GM23338 (cell line): Measurements from ENCODE around the gene WWOX. TPM values are rescaled to one million over a fixed set of nuclear protein-coding genes. Genes with fewer than 3 reads are reported as not detected.

Experiments used
- ATAC-seq: fragments of 200-7000 bp; cut with Tn5 transposase; 3 replicates; pipeline ENCODE4 v1.9.1; 2020
- DNase-seq: peaks from one replicate; pipeline ENCODE4 v3.0.0-alpha.2; 2015; ENCODE audit warnings: low spot score
- H2AFZ ChIP-seq: fragments of 200-600 bp; sonication (generic); 2 replicates; pipeline ENCODE4 v1.8.0; 2016; ENCODE audit warnings: antibody characterized with exemption, mild to moderate bottlenecking, moderate library complexity
- H3F3A ChIP-seq: fragments of 200-600 bp; sonication (generic); replicated peaks from 2 replicates; pipeline ENCODE4 v1.8.0; 2017; ENCODE audit warnings: antibody characterized with exemption, mixed run types, low read depth
- H3K27ac ChIP-seq: fragments of 200-600 bp; sonication (generic); 2 replicates; pipeline ENCODE4 v1.6.1; 2016; ENCODE audit warnings: low read depth
- H3K27me3 ChIP-seq: fragments of 200-600 bp; sonication (generic); 2 replicates; pipeline ENCODE4 v1.8.0; 2016; ENCODE audit warnings: mild to moderate bottlenecking, mixed run types, moderate library complexity; ENCODE audit not compliant: insufficient read depth
- H3K36me3 ChIP-seq: fragments of 200-600 bp; sonication (generic); 2 replicates; pipeline ENCODE4 v1.8.0; 2016; ENCODE audit warnings: mild to moderate bottlenecking; ENCODE audit not compliant: insufficient read depth
- H3K4me1 ChIP-seq: fragments of 200-600 bp; sonication (generic); 2 replicates; pipeline ENCODE4 v1.8.0; 2016; ENCODE audit warnings: mild to moderate bottlenecking, moderate library complexity; ENCODE audit not compliant: insufficient read depth
- H3K4me2 ChIP-seq: fragments of 200-600 bp; sonication (generic); 2 replicates; pipeline ENCODE4 v1.7.1; 2017; ENCODE audit warnings: mixed run types
- H3K4me3 ChIP-seq: fragments of 200-600 bp; sonication (generic); 2 replicates; pipeline ENCODE4 v1.6.1; 2016; ENCODE audit warnings: mixed run types
- H3K79me2 ChIP-seq: fragments of 200-600 bp; sonication (generic); replicated peaks from 2 replicates; pipeline ENCODE4 v1.8.0; 2017; ENCODE audit warnings: mild to moderate bottlenecking; ENCODE audit not compliant: insufficient read depth
- H3K9me2 ChIP-seq: fragments of 200-600 bp; sonication (generic); 2 replicates; pipeline ENCODE4 v1.8.0; 2017; ENCODE audit not compliant: insufficient read depth
- H4K20me1 ChIP-seq: fragments of 200-600 bp; sonication (generic); replicated peaks from 2 replicates; pipeline ENCODE4 v1.8.0; 2017; ENCODE audit warnings: mild to moderate bottlenecking; ENCODE audit not compliant: insufficient read depth
- H3K27ac Mint-ChIP-seq: 2 replicates; pipeline ENCODE4 v1.8.0; 2020; ENCODE audit warnings: inconsistent platforms, mild to moderate bottlenecking, moderate library complexity, mixed read lengths
- H3K27me3 Mint-ChIP-seq: 3 replicates; pipeline ENCODE4 v1.8.0; 2022; ENCODE audit warnings: low read depth, mild to moderate bottlenecking, moderate library complexity, mixed read lengths, inconsistent platforms; ENCODE audit not compliant: insufficient read depth, poor library complexity
- H3K36me3 Mint-ChIP-seq: 3 replicates; pipeline ENCODE4 v1.8.0; 2021; ENCODE audit warnings: low read depth, mild to moderate bottlenecking, inconsistent platforms, moderate library complexity, mixed read lengths
- H3K4me1 Mint-ChIP-seq: 3 replicates; pipeline ENCODE4 v1.8.0; 2020; ENCODE audit warnings: mild to moderate bottlenecking, inconsistent platforms, mixed read lengths
- H3K4me3 Mint-ChIP-seq: 3 replicates; pipeline ENCODE4 v1.8.0; 2021; ENCODE audit warnings: moderate library complexity, mild to moderate bottlenecking, inconsistent platforms, mixed read lengths
- H3K9me3 Mint-ChIP-seq: 3 replicates; pipeline ENCODE4 v1.8.0; 2020; ENCODE audit warnings: moderate library complexity, mild to moderate bottlenecking, inconsistent platforms, mixed read lengths
- CTCF ChIP-seq, 2 experiments: fragments of 200-600 bp in 1 of 2; sonication (generic) in 1 of 2; conservative IDR thresholded peaks; 2 replicates each; pipeline versions ENCODE4 v1.5.1 to v1.6.1; 2016 to 2017; ENCODE audit warnings: antibody characterized with exemption in 2 of 2, low read depth in 2 of 2, mild to moderate bottlenecking in 2 of 2, moderate library complexity in 1 of 2
- ETS1 ChIP-seq: IDR thresholded peaks from 2 replicates; pipeline ENCODE4 v1.6.1; 2016; ENCODE audit warnings: antibody characterized with exemption
- NANOG ChIP-seq: IDR thresholded peaks from 2 replicates; pipeline ENCODE4 v1.6.1; 2016; ENCODE audit warnings: antibody characterized with exemption, borderline replicate concordance
- POLR2AphosphoS5 ChIP-seq: IDR thresholded peaks from 2 replicates; pipeline ENCODE4 v1.6.1; 2016; ENCODE audit warnings: antibody characterized with exemption, low read depth
- STAT1 ChIP-seq: IDR thresholded peaks from one replicate; pipeline ENCODE4 v1.6.1; 2016; ENCODE audit warnings: antibody characterized with exemption; ENCODE audit not compliant: unreplicated experiment
- ZNF114 ChIP-seq: fragments of 250-450 bp; sonication (Bioruptor Pico); IDR thresholded peaks from 2 replicates; pipeline ENCODE4 v1.5.0; 2020; ENCODE audit warnings: mild to moderate bottlenecking, moderate library complexity
- ZNF331 ChIP-seq: fragments of 250-450 bp; sonication (Bioruptor Pico); IDR thresholded peaks from 2 replicates; pipeline ENCODE4 v1.5.0; 2020; ENCODE audit warnings: low read depth, mild to moderate bottlenecking, moderate library complexity
- ZNF462 ChIP-seq: fragments of 250-450 bp; sonication (Bioruptor Pico); IDR thresholded peaks from 2 replicates; pipeline ENCODE4 v1.5.0; 2020; ENCODE audit warnings: mild to moderate bottlenecking, moderate library complexity
- polyA plus RNA-seq: library from polyadenylated mRNA; unstranded; fragments of >200 nt; fragmentation: Nextera tagmentation; extraction: Ambion mirVana; gene quantifications from 2 replicates; pipeline ENCODE4 v1.2.1, GENCODE V29; 2016
- total RNA-seq: library from RNA; depleted of rRNA; stranded (reverse); fragments of >200 nt; shearing (Covaris generic); gene quantifications from 2 replicates; pipeline ENCODE4 v1.2.3, GENCODE V29; 2014

The WWOX gene
- total and polyA plus RNA-seq, 2 experiments from 2014 or later = 10.0 to 19.3 TPM

- Mint-ChIP-seq H3K9me3 (peaks cover 10% of the 10 kb centered on the region; the same call in 2 of the 3 replicates), H3K27me3 (peaks cover 8% of the 10 kb centered on the region), H3K4me3 (no peak overlapping the region), H3K27ac (no peak overlapping the region), H3K4me1 (no peaks in the 10 kb centered on the region), H3K36me3 (no peaks in the 10 kb centered on the region)
- Histone ChIP-seq H3K9me2 (no peaks in the 10 kb centered on the region), H4K20me1 (no peaks in the 10 kb centered on the region; the same call in 1 of the 2 replicates), H3K36me3 (no peaks in the 10 kb centered on the region), H2AFZ (no peak overlapping the region), H3K79me2 (no peaks in the 10 kb centered on the region), H3F3A (no peaks in the 10 kb centered on the region), H3K4me3 (no peak overlapping the region), H3K4me1 (no peaks in the 10 kb centered on the region), H3K27me3 (peaks cover 29% of the 10 kb centered on the region), H3K4me2 (no peak overlapping the region), H3K27ac (no peak overlapping the region)
- ATAC-seq = no peak
- no peak for DNase-seq
- TF ChIP-seq POLR2AphosphoS5 = no peak
- no peak for TF ChIP-seq NANOG
- no peak for TF ChIP-seq ZNF462 (CRISPR knock-in tag)
- no peak for TF ChIP-seq CTCF (conservative IDR thresholded peaks at IDR 0.05; ENCODE audit: low read depth in 2 of 2)
- no peak for TF ChIP-seq ETS1
- TF ChIP-seq STAT1 = no peak
- TF ChIP-seq ZNF331 (CRISPR knock-in tag) = no peak
- TF ChIP-seq ZNF114 (CRISPR knock-in tag) = no peak
Observed at GRCh38 chr16:78092758-78093157, 6.7 kb upstream of the WWOX start.
